Activated CD8-positive, alpha-beta T cell treated with anti-CD3 and anti-CD28 coated beads for 36 hours (primary cell): ENCODE results near the gene CD164. TPM values are rescaled to one million over a fixed set of nuclear protein-coding genes. Genes with fewer than 3 reads are reported as not detected.

ENCODE experiments used
- ATAC-seq: fragments of 200-7000 bp; cut with Tn5 transposase; one replicate; pipeline ENCODE4 v1.10.0; 2021; ENCODE audit warnings: mild to moderate bottlenecking, moderate library complexity
- CTCF ChIA-PET: fragments of 350-600 bp; sonication (Branson Sonifier 250); formaldehyde crosslinking; loops from one replicate; lab custom pipeline; 2021; ENCODE audit warnings: antibody characterized with exemption; lab: Charles Lee
- POLR2A ChIA-PET: fragments of 350-600 bp; sonication (Branson Sonifier 250); formaldehyde crosslinking; loops from one replicate; lab custom pipeline; 2021; ENCODE audit warnings: antibody characterized with exemption; lab: Charles Lee
- DNase-seq: peaks from one replicate; pipeline ENCODE4 v3.0.0-alpha.2; 2020
- H3K27ac Mint-ChIP-seq: one replicate; pipeline ENCODE4 v1.8.0; 2021; ENCODE audit warnings: mild to moderate bottlenecking, mixed read lengths
- H3K27me3 Mint-ChIP-seq: one replicate; pipeline ENCODE4 v1.8.0; 2021; ENCODE audit warnings: mixed read lengths
- H3K36me3 Mint-ChIP-seq: one replicate; pipeline ENCODE4 v1.8.0; 2021; ENCODE audit warnings: low read depth, mixed read lengths
- H3K4me1 Mint-ChIP-seq: one replicate; pipeline ENCODE4 v1.8.0; 2021; ENCODE audit warnings: low read depth, mixed read lengths
- H3K4me3 Mint-ChIP-seq: one replicate; pipeline ENCODE4 v1.8.0; 2021; ENCODE audit warnings: mild to moderate bottlenecking, moderate library complexity, mixed read lengths
- H3K9me3 Mint-ChIP-seq: one replicate; pipeline ENCODE4 v1.8.0; 2021; ENCODE audit warnings: mixed read lengths
- intact Hi-C: fragments of 100-400 bp; cut with micrococcal nuclease; formaldehyde crosslinking; loops from one replicate; pipeline ENCODE4 v1.10.0; 2022
- total RNA-seq, 2 experiments: library from RNA; stranded (reverse); gene quantifications; one replicate each; pipeline ENCODE4 v1.2.3, GENCODE V29; 2021
- TF ChIP-seq, protein P1 (sequence below): fragments of 200-600 bp; IDR thresholded peaks from one replicate; pipeline ENCODE4 v1.8.0; 2022; ENCODE audit warnings: antibody characterized with exemption, mild to moderate bottlenecking

The CD164 gene
- total RNA-seq, 2 experiments from 2014 or later, result 144 to 146 TPM

DNA sequence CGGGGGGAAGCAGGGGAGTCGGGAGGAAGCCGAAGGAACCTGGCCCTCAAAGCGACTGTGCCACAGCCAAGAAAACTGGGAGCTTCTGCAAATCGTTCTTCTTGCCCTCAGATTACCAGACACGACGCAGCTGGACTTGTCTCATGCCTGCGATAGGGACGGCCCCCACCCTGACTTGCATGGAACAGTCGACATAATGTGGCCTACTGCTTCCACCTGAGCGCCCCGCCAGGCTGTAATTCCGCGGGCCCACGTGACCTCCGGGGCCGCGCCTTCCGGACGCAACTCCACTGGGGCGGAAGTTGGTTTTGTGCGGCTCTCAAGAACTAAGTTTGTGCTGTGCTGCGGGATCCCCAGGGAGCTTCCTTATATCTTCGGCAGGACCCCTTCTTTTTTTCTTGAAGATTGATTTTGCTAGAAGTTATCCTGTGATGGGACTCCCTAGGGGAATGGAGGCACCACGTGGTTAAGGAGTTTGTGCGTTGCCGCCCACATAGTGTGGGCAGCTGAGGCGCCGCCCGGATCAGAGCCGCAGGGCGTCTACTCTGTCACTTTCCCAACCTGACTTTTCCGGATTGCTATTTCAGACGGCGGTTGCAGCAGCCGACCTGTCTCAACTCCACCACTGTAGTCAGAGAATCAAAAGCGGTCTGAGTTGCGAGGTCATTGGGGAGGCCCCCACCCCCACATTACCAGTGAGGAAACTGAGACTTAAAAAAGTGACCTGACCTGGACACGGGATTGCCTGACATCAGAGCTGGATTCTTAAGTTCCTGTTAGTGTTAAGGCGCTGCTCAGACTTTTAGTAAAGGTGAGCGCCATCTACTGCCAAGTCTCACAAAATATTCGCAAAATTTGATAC is 540 bp upstream of the CD164 start:
- peak overlapping the region; percentile 100 for H3K27ac Mint-ChIP-seq
- peaks cover 31% of the 10 kb centered on the region for H3K4me1 Mint-ChIP-seq
- DNase-seq (peak; percentile 94), ATAC-seq (peak; percentile 69)
- ChIA-PET CTCF (interaction anchor here (0.6 to 5.7 kb wide), 42 partner anchors 9 to 702 kb away, joined by 3 to 111 read pairs (median 4); partner anchors contain the start of genes MICAL1, PPIL6, SMPD2 and ZBTB24), POLR2A (interaction anchor here (0.5 to 5.3 kb wide), 41 partner anchors 9 to 1493 kb away, joined by 3 to 64 read pairs (median 4); partner anchors contain the start of genes CEP57L1, MICAL1, SESN1 and SMPD2)
- H3K4me3 Mint-ChIP-seq, result peak overlapping the region; percentile 84
- TF ChIP-seq, protein P1, sequence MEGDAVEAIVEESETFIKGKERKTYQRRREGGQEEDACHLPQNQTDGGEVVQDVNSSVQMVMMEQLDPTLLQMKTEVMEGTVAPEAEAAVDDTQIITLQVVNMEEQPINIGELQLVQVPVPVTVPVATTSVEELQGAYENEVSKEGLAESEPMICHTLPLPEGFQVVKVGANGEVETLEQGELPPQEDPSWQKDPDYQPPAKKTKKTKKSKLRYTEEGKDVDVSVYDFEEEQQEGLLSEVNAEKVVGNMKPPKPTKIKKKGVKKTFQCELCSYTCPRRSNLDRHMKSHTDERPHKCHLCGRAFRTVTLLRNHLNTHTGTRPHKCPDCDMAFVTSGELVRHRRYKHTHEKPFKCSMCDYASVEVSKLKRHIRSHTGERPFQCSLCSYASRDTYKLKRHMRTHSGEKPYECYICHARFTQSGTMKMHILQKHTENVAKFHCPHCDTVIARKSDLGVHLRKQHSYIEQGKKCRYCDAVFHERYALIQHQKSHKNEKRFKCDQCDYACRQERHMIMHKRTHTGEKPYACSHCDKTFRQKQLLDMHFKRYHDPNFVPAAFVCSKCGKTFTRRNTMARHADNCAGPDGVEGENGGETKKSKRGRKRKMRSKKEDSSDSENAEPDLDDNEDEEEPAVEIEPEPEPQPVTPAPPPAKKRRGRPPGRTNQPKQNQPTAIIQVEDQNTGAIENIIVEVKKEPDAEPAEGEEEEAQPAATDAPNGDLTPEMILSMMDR, result peak; percentile 87
- no peaks in the 10 kb centered on the region for H3K9me3 Mint-ChIP-seq
- H3K36me3 Mint-ChIP-seq, result peaks cover 25% of the 10 kb centered on the region
- intact Hi-C loops, result loop anchor here (2.0 to 5.0 kb wide), 3 partner anchors 72 to 366 kb away; partner anchors contain the start of gene MICAL1
- H3K27me3 Mint-ChIP-seq, result no peaks in the 10 kb centered on the region

DNA sequence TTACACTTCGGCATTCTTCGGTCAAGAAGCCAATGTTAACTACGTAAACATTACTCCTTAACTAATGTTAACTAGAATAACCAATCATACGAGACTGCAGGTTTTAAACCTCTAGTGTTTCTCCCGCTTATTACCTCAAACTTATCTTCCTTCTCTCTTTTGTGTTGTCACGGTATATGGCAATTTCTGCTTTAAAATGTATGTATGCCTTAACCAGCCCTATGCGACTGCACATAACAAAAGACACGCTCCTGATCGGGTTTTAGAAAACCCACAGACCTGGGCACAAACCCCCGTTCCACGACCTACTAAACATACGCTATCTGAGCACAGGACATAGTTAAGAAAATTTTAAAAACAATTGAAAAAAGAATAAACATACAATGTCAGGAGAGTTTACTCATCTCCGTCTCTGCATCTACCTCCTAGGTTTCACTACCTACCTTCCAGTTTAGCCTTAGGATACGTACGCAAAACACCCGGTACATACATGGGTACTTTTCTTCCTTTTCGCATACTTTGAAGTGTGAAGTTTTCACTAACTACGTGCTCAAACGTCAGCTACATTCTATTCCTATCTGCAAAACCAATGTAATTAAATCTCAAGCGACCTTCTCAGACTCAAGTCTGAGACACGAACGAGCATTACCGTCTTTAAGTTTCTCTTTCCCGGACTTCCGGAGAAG is 1.1 kb downstream of the CD164 start:
- Mint-ChIP-seq H3K27me3 (no peaks in the 10 kb centered on the region), H3K4me1 (peaks cover 40% of the 10 kb centered on the region), H3K4me3 (peak overlapping the region; percentile 93), H3K36me3 (peaks cover 36% of the 10 kb centered on the region), H3K27ac (peak overlapping the region; percentile 97), H3K9me3 (no peaks in the 10 kb centered on the region)
- peak; percentile 37 for DNase-seq
- ChIA-PET POLR2A (interaction anchor here (0.8 to 5.3 kb wide), 11 partner anchors 8 to 193 kb away, joined by 3 to 64 read pairs (median 10); no protein-coding TSS in a partner anchor), CTCF (interaction anchor here (2.6 to 5.7 kb wide), 4 partner anchors 14 to 194 kb away, joined by 10 to 111 read pairs (median 14); partner anchors contain the start of gene MICAL1)
- TF ChIP-seq, protein P1, result no peak
- intact Hi-C loops, result loop anchor here (1.0 to 5.0 kb wide), 2 partner anchors 286 to 364 kb away; partner anchors contain the start of gene CEP57L1
- ATAC-seq, result peak; percentile 4

DNA sequence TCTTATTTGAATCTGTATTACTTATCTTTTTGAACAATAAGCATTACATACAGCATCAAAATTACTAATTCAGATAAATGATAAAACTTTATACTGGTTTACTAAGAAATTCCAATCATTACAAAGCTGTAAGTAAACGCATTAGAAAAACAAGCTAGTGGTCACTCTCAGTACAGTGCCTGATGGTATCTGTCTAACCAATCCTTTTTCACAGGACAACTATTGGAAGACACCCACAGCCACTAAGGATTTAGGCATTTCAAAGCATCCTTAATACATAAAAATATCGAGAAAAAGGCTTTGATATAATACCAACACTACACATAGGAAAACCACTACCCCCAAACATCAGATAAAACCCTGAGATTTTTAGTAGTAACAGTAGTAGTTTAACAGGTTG is 2.6 kb downstream of the CD164 start:
- ChIA-PET POLR2A (interaction anchor here (1.0 to 1.6 kb wide), 3 partner anchors 9 to 17 kb away, joined by 4 to 5 read pairs (median 4); no protein-coding TSS in a partner anchor), CTCF (interaction anchor here (0.8 kb wide), 1 partner anchor 10 kb away, joined by 3 read pairs; no protein-coding TSS in a partner anchor)
- Mint-ChIP-seq H3K4me3 (peak overlapping the region; percentile 93), H3K36me3 (peaks cover 45% of the 10 kb centered on the region), H3K27ac (peak overlapping the region; percentile 97), H3K4me1 (peaks cover 47% of the 10 kb centered on the region), H3K27me3 (no peaks in the 10 kb centered on the region), H3K9me3 (no peaks in the 10 kb centered on the region)
- TF ChIP-seq, protein P1, result no peak
- ATAC-seq (no peak), DNase-seq (no peak)
- intact Hi-C loops, result loop anchor here (5.0 kb wide), 1 partner anchor 362 kb away; no protein-coding TSS in a partner anchor

- ATAC-seq, result no peak
- Mint-ChIP-seq H3K27ac (no peak overlapping the region), H3K9me3 (no peaks in the 10 kb centered on the region), H3K4me1 (peaks cover 54% of the 10 kb centered on the region), H3K4me3 (no peak overlapping the region), H3K36me3 (peaks cover 62% of the 10 kb centered on the region), H3K27me3 (no peaks in the 10 kb centered on the region)
- DNase-seq, result no peak
- intact Hi-C loops, result no loop called here
- ChIA-PET CTCF (interaction anchor here (1.6 to 2.8 kb wide), 2 partner anchors 15 to 190 kb away, joined by 4 to 12 read pairs; no protein-coding TSS in a partner anchor), POLR2A (interaction anchor here (0.7 to 1.5 kb wide), 5 partner anchors 12 to 529 kb away, joined by 3 read pairs; partner anchors contain the start of gene ARMC2)
- TF ChIP-seq, protein P1, result no peak
Observed at GRCh38 chr6:109377717-109378116, 4.5 kb downstream of the CD164 start.
